GM19351 (cell line): Measurements from ENCODE around the gene MRPL3.

ENCODE experiments used
- ATAC-seq: cut with Tn5 transposase; IDR thresholded peaks from one replicate; pipeline ENCODE4 v1.9.1; 2021; ENCODE audit warnings: mild to moderate bottlenecking, moderate library complexity; ENCODE audit not compliant: unreplicated experiment

The MRPL3 gene

DNA sequence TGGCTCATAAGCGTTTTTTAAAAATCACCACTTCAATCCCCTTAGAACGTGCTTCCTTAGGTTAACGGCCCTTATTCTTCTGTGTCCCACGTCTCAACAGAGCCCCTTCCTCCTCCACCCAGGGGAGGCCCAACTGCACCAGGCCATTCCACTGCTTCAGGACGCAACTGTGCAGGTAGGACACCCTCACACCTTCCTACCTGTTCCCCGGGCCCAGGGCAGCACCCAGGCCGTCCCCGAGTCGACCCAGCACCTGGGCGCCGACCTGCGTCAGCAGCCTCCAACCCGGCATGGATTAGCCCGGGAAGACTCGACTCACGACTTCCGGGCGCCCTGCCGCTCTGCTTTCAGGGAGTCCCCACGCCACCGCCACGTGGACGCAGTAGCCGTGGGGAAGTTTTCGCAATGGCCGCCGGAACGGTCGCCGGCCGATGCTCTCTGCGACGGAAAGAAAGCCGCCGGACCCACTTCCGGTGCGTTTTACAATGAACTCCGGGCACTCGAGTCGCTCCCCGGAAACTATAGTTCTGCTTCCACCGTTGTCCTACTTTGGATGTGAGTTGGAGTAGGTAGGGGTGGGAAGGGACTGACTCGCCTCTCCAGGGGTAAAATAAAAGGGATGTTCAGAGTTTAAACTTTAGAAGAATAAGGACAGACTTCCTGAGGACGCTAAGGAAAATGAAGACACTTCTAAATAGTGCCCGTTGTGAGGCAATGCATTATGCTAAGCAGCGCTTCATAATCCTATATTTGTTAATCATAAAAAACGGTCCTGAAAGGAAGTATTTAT, at the start of gene MRPL3:
TSS of gene MRPL3 (minus strand) at position 442 of the 790 bp plus-strand sequence. CDS start at position 292, 150 bp downstream.
- peak; percentile 97 for ATAC-seq

GRCh38 chr3:131551761-131552160, 49.0 kb upstream of the MRPL3 start:
- no peak for ATAC-seq

- ATAC-seq: no peak
These were observed 48.0 kb upstream of the MRPL3 start for GRCh38 chr3:131550562-131551465.

DNA sequence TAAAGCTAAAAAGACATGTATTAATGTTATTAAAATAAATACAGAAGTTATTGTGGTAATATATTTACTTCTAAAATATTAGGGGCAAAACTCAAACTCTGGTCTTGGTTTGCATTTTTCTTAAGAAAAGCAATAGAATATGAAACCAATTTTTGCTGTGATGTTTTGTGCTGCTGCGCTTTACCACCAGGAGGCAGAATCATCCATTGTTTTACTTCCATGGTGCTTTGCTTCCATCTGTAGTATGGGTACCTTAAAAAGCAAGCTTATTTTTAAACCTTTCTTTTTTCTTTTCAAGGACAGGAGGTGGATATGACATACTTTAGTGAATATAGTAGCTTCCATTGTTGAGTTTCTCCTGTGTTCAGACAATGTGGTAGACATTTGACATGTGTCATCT, 46.6 kb upstream of the MRPL3 start:
- ATAC-seq: no peak

GRCh38 chr3:131547585-131547984, 44.8 kb upstream of the MRPL3 start:
- ATAC-seq: no peak

GRCh38 chr3:131546441-131546840, 43.7 kb upstream of the MRPL3 start:
- ATAC-seq: no peak

GRCh38 chr3:131544557-131544956, 41.8 kb upstream of the MRPL3 start:
- ATAC-seq: no peak

- no peak for ATAC-seq
These were observed 40.9 kb upstream of the MRPL3 start for GRCh38 chr3:131543714-131544113.

DNA sequence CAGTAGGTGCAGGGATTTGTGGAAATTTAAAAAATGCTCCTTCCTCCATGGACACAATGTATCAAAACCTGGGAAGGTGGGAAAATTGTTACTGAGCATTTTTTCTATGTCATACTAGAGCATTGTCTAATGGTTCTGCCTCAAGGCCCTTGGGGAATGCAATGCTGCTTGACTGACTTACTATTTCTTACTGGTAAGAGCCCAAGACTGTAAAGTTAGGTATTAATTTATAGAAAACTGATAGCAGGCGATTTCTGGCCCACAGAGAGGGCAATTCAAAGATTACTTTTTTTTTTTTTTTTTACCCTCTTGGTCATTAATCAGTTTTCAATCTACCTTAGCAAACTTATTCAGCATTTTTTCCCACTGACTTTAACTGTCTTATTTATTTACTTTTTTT, 38.5 kb upstream of the MRPL3 start:
- ATAC-seq: no peak

GRCh38 chr3:131540821-131541220, 38.0 kb upstream of the MRPL3 start:
- no peak for ATAC-seq

DNA sequence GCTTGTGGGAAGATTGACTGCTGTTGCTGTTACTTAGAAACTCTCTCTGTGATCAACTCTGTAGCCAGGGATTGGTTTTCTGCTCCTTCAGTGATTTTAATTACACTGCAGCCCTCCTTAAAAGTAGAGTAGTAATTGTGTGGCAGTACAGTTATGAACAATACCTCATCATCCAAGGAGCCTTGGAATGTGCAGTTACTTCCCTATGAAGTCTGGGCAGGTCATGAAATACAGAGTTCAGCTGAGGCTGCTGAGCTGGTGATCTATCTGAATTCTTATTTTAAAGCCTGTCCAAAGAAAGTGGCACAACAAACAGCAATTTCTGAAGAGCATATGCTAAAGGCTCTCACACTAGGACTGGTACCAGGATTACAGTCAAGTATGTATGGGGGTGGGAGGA, 37.4 kb upstream of the MRPL3 start:
- ATAC-seq: no peak

- ATAC-seq: no peak
These were observed 36.2 kb upstream of the MRPL3 start for GRCh38 chr3:131538968-131539367.

DNA sequence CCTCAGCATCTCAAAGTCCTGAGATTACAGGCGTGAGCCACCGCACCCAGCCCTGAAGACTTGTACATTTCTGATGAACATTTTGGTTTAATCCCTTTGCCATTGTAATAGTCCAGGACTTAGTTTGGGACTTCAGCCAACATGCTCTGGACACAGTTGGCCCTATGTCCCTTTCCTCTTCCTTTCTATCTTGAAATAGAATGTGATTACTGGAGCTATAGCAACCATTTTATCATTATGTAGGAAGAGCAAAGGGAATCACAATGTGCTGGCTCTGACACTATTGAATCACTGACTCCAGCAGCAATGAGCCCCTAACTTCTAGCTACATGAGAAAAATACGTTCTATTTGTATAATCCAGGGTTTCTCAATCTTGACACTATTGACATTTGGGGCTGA, 34.8 kb upstream of the MRPL3 start:
- ATAC-seq: no peak

DNA sequence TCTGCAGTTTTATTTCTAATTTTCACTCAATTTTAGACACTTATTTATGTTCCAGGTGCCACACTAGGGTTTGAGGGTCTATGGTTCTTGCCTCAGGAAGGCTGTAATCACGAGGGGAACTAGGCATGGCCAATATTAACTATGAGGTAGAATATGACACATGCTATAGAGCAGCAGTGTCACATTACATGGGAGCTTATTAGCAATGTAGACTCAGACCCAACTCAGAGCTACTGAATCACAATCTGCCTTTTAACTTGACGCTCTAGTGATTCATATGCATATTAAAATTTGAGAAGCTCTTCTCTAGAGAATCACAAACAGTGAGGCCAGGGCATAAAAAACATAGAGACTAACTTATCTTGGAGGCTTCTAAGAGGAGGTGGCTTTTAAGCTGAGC, 32.8 kb upstream of the MRPL3 start:
- ATAC-seq: no peak

GRCh38 chr3:131535131-131535530, 32.4 kb upstream of the MRPL3 start:
- no peak for ATAC-seq

DNA sequence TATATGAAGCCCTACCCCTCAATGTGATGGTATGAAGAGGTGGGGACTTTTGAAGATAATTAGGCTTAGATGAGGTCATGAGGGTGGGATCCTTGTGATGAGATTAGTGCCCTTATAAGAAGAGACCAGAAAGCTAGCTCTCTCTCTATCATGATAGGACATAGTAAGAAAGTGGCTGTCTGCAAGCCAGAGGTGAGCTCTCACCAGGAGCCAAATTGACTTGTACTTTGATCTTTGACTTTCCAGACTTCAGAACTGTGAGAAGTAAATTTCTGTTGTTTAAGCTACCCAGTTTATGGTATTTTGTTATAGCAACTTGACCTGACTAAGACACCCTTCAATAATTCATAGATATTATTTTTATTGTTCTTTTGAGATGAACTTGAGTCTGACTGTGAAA, 29.9 kb upstream of the MRPL3 start:
- ATAC-seq: no peak

DNA sequence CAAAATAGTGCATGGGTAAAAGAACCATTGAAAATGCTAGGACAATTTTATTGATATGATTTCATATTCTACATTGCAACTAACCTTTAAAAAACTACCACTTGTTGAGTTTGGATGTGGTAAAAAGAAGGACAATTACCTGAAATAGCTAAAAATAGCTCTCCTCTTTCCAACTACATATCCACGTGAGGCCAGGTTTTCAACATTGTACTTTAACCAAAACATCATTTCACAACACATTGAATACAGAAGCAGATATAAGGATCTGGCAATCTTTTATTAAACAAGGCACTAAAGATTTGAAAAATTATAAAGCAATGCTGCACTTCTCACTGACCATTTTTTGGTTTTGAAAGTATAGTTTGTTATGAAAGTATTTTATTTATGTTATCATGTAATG, 28.1 kb upstream of the MRPL3 start:
- ATAC-seq: no peak

GRCh38 chr3:131530388-131530787, 27.6 kb upstream of the MRPL3 start:
- no peak for ATAC-seq

DNA sequence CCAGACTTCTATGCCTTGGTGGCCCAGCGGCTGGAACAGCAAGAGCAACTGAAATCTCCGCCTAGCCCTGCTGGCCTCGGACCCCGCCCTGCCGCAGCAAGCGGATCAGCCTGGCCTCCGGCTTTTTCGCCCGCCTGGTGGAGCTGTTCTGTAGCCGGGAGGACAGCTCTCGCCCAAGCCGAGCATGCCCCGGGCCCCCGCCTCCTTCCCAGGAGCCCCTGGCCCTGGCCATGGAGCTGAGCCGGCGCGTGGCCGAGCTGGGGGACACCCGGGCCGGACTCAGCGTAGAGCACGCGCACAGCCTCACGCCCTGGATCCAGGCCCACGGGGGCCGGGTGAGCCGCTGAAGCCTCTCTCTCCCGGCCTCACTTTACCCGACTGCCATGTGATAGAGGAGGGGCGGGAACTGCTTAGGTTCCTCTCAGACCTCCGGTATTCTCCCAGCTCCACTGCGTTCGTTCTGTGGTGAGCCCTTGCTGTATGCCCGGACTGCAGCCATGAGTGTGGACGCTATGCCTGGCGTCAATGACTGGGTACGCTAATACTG, 24.1 kb upstream of the MRPL3 start:
- no peak for ATAC-seq

GRCh38 chr3:131518680-131519079, 15.9 kb upstream of the MRPL3 start:
- ATAC-seq: no peak

DNA sequence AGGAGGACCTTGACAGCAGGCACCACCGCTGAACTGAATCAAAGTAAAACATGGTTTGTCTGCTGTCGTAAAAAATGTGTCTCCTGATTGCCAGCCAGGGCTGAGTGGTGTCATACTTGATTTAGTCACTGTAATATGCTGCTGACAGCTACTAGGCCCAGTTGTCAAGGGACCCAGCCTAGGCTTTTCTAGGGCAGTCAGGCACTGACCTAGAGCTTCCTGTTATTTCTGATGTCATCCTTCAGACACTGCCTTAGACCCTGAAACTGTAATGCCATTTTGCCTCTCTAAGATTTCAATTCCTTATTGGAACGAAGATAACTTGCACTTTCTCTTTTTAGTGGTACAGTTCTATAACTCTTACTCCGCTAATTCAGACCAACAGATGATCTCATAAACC, 2.6 kb upstream of the MRPL3 start:
- no peak for ATAC-seq

DNA sequence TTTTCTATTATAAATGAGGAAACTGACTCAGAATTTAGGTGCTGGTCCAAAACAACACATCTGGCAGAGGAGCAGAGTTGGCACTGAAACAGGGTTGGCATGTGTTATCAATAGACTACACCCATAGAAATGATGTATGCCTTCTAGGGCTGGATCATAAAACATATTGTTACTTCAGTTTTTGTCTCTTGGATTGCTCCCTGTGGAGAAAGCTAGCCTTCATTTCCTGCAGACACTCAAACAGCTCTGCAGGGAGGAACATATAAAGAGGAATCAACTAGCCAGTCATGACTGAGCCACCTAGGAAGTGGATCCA, 507 bp upstream of the MRPL3 start:
- ATAC-seq: no peak
